Effector memory CD4-positive, alpha-beta T cell (primary cell): ENCODE results near the gene RBM4B.

Source experiments
- DNase-seq, 3 donors: peaks; one replicate each; pipeline ENCODE4 v3.0.0-alpha.2; 2020
- H3K27ac ChIP-seq: 2 replicates; pipeline ENCODE4 v1.7.0; 2013; ENCODE audit warnings: mild to moderate bottlenecking, low read length, moderate library complexity; ENCODE audit not compliant: insufficient read depth, poor library complexity, severe bottlenecking
- H3K27me3 ChIP-seq: replicated peaks from 2 replicates; pipeline ENCODE4 v1.7.0; 2013; ENCODE audit warnings: mild to moderate bottlenecking, low read length; ENCODE audit not compliant: insufficient read depth, control insufficient read depth, poor library complexity, severe bottlenecking
- H3K36me3 ChIP-seq: 2 replicates; pipeline ENCODE4 v1.7.0; 2013; ENCODE audit warnings: mild to moderate bottlenecking, low read length, moderate library complexity; ENCODE audit not compliant: control insufficient read depth, insufficient read depth
- H3K4me1 ChIP-seq: 2 replicates; pipeline ENCODE4 v1.7.0; 2013; ENCODE audit warnings: low read length, mild to moderate bottlenecking; ENCODE audit not compliant: control insufficient read depth, insufficient read depth, poor library complexity, severe bottlenecking
- H3K4me3 ChIP-seq: 2 replicates; pipeline ENCODE4 v1.7.0; 2013; ENCODE audit warnings: low read length, low read depth, mild to moderate bottlenecking; ENCODE audit not compliant: insufficient read depth, poor library complexity, severe bottlenecking
- H3K9me3 ChIP-seq: 2 replicates; pipeline ENCODE4 v1.7.0; 2013; ENCODE audit warnings: mild to moderate bottlenecking, low read length, moderate library complexity; ENCODE audit not compliant: control insufficient read depth

Gene RBM4B

GRCh38 chr11:66686801-66687750 is 9.4 kb upstream of the RBM4B start:
- H3K4me3 ChIP-seq = no peak overlapping the region
- H3K36me3 ChIP-seq = no peaks in the 10 kb centered on the region

GRCh38 chr11:66686100-66686785 is 8.6 kb upstream of the RBM4B start:
- Histone ChIP-seq H3K4me3 (no peak overlapping the region), H3K4me1 (no peaks in the 10 kb centered on the region), H3K27ac (no peak overlapping the region), H3K27me3 (no peaks in the 10 kb centered on the region), H3K36me3 (no peaks in the 10 kb centered on the region), H3K9me3 (no peaks in the 10 kb centered on the region)
- no peak for DNase-seq

More at GRCh38 chr11:66686801-66687750, 9.4 kb upstream of the RBM4B start:
- Histone ChIP-seq H3K27ac (no peak overlapping the region), H3K4me1 (no peaks in the 10 kb centered on the region), H3K27me3 (no peaks in the 10 kb centered on the region), H3K9me3 (no peaks in the 10 kb centered on the region)
- DNase-seq = no peak

- Histone ChIP-seq H3K9me3 (no peaks in the 10 kb centered on the region), H3K36me3 (no peaks in the 10 kb centered on the region), H3K27me3 (no peaks in the 10 kb centered on the region), H3K4me3 (no peak overlapping the region), H3K4me1 (no peaks in the 10 kb centered on the region), H3K27ac (no peak overlapping the region)
- DNase-seq = no peak
Measured at GRCh38 chr11:66685276-66686099, 7.8 kb upstream of the RBM4B start.

GRCh38 chr11:66684635-66685034 is 6.9 kb upstream of the RBM4B start:
- Histone ChIP-seq H3K27ac (no peak overlapping the region), H3K9me3 (no peaks in the 10 kb centered on the region), H3K4me3 (no peak overlapping the region), H3K4me1 (no peaks in the 10 kb centered on the region), H3K36me3 (no peaks in the 10 kb centered on the region), H3K27me3 (no peaks in the 10 kb centered on the region)
- DNase-seq = no peak

- Histone ChIP-seq H3K36me3 (no peaks in the 10 kb centered on the region), H3K4me1 (no peaks in the 10 kb centered on the region), H3K27me3 (no peaks in the 10 kb centered on the region), H3K9me3 (no peaks in the 10 kb centered on the region), H3K27ac (no peak overlapping the region), H3K4me3 (no peak overlapping the region)
- no peak for DNase-seq
Measured at GRCh38 chr11:66683877-66684276, 6.2 kb upstream of the RBM4B start.

GRCh38 chr11:66680966-66681645 is 3.4 kb upstream of the RBM4B start:
- Histone ChIP-seq H3K9me3 (no peaks in the 10 kb centered on the region), H3K27me3 (no peaks in the 10 kb centered on the region), H3K4me3 (no peak overlapping the region), H3K4me1 (peaks cover 8% of the 10 kb centered on the region), H3K27ac (no peak overlapping the region), H3K36me3 (no peaks in the 10 kb centered on the region)
- no peak for DNase-seq

GRCh38 chr11:66676931-66677598 is 622 bp downstream of the RBM4B start:
- Histone ChIP-seq H3K4me3 (peak overlapping the region; percentile 65), H3K9me3 (no peaks in the 10 kb centered on the region), H3K36me3 (no peaks in the 10 kb centered on the region), H3K4me1 (peaks cover 8% of the 10 kb centered on the region), H3K27ac (peak overlapping the region; percentile 99), H3K27me3 (no peaks in the 10 kb centered on the region)
- DNase-seq = no peak

- no peaks in the 10 kb centered on the region for H3K36me3 ChIP-seq
- no peaks in the 10 kb centered on the region for H3K9me3 ChIP-seq
- no peak overlapping the region for H3K27ac ChIP-seq
- H3K27me3 ChIP-seq = no peaks in the 10 kb centered on the region
- peaks cover 8% of the 10 kb centered on the region for H3K4me1 ChIP-seq
- peak overlapping the region; percentile 65 for H3K4me3 ChIP-seq
- no peak for DNase-seq
Measured at GRCh38 chr11:66676282-66676919, 1.3 kb downstream of the RBM4B start.
